Hypothalamus (tissue), 51 donors: Measurements from ENCODE around the gene OR6C65.
"Not testable (repeated sequence)": the region's sequence is repeated elsewhere in the genome, so short reads cannot be mapped to it uniquely, and the experiment has no call there.

Experiments
- DNase-seq, 51 donors: peaks; one replicate each; lab custom pipeline; 2025; lab: John Stamatoyannopoulos, UW

The OR6C65 gene

DNA sequence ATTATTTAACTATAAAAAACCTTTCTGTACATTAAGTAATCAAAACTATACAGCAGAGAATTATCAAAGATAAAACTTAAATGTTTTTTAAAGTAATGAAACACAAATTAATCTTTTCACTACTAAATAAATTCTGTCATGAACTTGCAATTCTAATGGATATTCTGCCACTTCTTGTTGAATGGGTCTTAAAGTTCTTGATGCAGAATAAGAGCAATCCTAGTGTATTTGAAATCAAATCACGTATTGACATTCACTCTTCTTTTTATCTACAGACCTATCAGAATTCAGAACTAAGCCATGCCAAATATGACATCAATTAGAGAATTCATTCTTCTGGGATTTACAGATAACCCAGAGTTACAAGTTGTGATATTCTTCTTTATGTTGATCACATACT lies at the start of gene OR6C65:
OR6C65 (plus strand) TSS at position 301 of the 400 bp plus-strand sequence; CDS start at position 301, 0 bp downstream.
- DNase-seq: no peak

DNA sequence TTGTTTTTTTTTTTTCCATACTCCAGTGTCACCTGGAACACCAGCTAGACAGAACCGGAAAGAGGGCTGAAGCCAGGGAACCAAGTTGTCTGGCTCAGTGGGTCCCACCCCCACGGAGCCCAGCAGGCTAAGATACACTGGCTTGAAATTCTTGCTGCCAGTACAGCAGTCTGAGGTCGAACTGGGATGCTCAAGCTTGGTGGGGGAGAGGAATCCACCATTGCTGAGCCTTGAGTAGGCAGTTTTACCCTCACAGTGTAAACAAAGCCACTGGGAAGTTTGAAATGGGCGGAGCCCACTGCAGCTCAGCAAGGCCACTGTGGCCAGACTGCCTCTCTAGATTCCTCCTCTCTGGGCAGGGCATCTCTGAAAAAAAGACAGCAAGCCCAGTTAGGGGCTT lies 45.0 kb upstream of the OR6C65 start:
- DNase-seq: not testable (repeated sequence)

DNA sequence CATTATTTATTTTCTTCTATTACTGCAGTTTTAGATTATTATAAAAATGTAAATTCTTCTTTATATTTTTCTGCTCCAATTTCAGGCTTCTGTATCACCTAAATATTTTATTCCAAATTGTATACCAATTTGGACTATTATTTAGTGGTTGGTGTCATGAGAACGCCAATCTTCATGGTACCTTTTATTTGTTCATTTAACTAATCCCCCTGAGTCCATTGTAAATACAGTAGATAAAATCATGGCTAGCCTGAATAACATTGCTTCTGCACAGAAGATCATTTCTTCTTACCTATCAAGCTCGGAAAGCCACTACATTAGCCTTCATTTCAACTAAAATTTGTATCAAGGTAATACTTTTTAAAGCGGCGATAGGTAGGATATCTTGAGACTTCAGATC lies 37.7 kb upstream of the OR6C65 start, which contains the start of gene OR6C75:
OR6C75 (plus strand) TSS at position 301 of the 400 bp plus-strand sequence. CDS start 2,136 bp downstream, outside the sequence.
- no peak for DNase-seq

DNA sequence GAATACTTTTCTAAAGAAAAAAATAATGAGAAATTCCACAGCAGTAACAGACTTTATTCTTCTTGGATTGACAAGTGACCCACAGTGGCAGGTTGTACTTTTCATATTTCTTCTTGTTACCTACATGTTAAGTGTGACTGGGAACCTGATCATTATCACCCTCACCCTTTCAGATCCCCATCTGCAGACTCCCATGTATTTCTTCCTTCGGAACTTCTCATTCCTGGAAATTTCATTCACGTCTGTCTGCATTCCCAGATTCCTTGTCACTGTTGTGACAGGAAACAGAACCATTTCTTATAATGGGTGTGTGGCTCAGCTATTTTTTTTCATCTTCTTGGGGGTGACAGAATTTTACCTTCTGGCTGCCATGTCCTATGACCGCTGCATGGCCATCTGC lies 35.2 kb upstream of the OR6C65 start:
- no peak for DNase-seq

DNA sequence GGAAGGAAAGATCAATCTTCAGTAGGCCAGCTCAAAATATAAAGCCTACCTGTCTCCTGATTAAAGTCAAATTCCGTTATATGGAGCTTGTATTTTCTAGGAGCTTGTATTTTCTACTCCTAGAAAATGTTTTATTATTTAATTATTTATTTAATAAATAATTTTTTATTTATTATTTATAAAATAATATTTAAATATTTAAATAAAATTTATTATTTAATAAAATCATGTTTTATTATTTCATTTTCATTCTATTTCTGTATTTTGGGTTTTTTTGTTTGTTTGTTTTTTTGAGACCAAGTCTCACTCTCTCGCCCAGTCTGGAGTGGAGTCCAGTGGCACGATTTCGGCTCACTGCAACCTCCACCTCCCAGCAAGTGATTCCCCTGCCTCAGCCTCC lies 27.8 kb upstream of the OR6C65 start:
- DNase-seq: no peak

DNA sequence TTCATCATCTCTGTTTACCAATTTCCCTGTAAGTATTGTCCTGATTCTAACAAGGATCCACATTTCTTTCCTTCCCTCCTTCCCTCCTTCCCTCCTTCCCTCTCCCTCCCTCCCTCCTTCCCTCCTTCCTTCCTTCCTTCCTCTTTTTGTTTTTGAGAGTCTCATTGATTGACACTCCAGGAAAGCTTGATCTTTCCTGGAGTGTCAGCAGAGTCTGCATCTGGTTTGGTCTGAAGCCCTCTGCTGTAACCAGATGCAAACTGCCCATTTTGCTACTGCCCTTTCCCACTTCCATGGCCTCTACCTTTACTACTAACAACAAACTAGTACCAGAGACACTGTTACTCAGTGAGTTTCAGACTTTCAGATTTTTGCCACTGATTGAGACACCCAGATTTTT lies 14.4 kb upstream of the OR6C65 start:
- no peak for DNase-seq

DNA sequence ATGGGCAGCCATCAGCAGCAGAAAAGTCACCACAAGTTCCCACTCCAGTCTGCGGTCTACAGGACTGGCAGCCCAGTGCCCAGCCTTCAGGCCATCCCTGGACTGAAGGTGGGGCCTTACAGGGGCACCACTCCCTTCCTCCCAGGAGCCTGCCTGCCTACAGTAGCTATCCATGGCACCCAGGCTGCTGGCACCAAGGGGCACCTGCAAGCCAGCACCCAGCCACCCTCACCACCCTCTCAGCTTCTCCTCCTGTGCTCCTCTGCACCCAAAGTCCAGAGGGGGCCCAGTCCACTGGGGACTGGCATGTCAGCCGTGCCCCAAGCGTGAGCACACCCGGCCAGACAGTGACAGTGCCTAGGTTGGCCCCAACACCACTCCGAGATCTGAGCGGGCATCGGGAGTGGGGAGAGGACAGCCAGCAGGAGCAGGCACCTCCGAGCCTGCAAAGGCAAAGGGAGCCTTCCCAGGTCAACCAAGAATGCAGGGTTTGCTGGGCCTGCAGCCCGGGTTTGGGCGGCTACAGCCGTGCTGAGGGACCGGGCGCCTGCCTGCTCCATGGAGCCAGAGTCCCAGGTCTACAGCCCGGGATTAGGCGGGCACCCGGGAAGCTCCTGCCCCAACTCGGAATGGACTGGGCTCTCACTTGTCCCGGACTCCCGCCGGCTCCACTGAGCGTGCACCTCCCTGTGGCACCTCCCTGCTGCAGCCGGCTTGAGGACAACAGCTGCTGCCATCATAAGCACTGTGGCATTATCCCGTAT lies 8.1 kb upstream of the OR6C65 start:
- no peak for DNase-seq

DNA sequence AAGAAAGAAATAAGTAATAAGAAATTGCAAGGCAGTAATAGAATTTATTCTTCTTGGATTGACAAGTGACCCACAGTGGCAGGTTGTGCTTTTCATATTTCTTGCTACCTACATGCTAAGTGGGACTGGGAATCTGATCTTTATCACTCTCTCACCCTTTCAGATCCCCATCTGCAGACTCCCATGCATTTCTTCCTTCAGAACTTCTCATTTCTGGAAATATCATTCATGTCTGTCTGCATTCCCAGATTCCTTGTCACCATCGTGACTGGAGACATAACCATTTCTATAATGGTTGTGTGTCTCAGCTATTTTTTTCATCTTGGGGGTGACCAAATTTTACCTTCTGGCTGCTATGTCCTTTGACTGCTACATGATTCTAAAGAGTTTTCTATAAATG lies 4.0 kb upstream of the OR6C65 start:
- no peak for DNase-seq

DNA sequence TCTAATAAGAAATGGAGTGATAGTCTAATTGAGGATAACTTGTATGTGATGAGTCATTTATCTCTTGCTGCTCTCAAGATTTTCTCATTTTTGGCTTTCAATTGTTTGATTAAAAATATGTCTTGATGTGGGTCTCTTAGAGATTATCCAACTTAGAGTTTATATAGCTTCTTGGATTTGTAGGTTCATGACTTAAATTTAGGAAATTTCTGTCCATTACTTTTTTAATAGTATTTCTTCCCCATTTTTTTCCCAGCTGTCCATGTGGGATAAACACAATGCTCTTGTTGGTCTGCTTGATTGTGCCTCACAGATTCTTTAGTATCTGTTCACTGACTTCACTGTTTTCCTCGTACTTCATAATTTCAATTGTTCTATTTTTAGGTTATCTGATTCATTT lies 7.5 kb downstream of the OR6C65 start:
- no peak for DNase-seq

DNA sequence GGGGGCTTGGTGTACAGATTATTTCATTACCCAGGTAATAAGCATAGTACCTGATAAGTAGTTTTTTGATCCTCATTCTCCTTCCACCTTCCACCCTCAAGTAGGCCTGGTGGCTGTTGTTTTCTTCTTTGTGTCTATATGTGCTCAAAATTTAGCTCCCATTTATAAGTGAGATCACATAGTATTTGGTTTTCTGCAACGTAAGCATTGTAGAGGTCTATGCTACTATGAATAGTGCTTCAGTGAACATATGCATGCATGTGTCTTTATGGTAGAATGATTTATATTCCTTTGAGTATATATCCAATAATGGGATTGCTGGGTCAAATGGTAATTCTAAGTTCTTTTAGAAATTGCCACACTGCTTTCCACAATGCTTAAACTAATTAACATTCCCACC lies 8.8 kb downstream of the OR6C65 start:
- not testable (repeated sequence) for DNase-seq

DNA sequence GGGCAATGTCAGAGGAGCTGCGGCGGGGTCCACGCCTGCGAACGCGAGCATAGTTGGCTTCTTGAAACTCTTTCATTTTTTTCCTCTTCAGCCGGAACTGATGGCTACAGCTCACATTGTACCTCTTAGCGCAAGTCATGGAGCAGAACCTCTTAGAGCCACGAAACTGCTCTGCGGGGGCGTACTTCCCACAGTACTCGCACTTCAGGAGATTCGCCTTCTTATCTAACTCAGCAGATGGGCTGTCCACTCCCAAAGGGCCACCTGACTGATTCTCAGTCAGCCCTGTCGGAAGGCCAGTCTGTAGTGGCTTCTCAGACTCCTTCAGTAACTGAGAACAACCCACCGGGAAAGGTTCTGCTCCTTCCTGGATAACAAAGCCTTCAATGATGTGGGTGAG lies 11.8 kb downstream of the OR6C65 start:
- not testable (repeated sequence) for DNase-seq

DNA sequence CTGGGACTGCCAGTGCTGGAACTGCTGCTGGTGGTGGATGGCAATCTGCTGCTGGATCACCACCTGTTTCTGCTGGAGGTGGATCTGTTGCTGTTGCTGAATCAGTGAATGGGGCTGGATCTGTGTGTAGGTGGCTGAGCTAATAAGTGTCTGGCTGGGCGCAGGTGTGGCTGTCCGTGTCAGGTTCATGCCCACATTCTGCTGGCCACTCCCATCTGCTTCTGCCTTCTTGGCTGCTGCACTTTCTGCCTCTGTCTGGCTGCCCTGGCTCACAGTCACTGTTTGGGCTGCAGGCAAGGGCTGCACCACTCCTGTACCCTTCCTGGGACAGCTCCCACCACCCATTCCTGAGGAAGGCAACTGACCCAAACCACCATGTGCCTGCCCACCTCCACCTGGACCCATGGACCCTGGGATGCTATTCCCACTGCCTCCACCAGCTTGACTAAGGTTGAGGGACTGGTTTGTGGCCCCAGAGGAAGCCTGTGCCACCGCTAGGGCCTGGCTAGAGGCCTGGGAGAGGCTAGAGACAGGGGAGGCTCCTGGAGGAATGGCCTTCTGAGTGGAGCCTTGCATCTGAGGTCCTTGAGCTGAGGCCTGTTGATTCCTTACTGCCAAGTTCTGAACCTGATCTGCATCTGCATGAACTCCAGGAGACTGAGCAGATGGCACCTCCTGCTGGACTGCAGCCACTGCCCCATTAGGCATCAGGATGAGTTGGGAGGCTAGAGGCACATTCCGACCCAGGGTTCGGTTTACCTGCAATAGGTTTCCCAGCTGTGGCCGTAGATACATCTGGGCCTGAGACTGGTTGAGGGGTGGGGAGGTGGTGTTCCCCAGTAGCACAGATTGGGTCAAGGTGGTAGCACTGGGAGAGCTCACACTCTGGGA lies 13.4 kb downstream of the OR6C65 start:
- DNase-seq: not testable (repeated sequence)

DNA sequence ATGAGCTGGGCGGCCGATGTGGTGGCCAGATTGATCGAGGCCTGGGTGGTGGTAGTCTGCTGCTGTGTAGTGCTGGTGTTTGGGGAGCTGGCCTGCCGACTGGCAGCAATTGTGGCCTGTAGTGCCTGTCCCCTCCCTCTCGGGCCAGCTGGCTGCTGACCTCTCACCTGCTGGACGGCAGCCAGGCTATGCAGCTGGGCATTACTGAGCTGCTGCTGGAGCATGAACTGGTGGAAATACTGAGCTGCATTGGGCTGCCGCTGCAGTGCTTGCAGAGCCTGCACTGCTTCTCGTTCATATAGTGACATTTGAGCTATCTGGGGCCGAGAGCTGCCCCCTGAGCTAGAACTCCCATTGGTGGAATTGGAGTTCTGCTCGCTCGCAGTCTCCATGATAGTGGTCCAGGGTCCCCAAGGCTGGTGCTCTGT lies 14.1 kb downstream of the OR6C65 start:
- not testable (repeated sequence) for DNase-seq

DNA sequence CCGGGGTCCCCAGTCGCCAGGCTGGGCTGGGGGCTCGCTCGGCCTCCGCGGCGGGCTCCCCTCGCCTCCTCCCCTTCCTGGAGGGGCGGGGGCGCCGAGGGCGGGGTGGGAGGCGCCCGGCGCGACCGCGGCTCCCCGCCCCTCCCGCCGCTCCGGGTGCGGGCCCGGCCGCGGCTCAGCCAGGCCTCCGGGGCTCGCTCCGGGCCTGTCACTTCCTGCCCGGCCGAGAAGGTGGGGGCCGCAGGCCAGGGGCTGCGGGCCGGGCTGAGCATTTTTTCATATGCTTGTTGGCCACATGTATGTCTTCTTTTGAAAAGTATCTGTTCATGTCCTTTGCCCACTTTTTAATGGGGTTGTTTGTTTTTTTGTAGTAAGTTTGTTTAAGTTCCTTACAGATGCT lies 14.6 kb downstream of the OR6C65 start:
- DNase-seq: not testable (repeated sequence)

DNA sequence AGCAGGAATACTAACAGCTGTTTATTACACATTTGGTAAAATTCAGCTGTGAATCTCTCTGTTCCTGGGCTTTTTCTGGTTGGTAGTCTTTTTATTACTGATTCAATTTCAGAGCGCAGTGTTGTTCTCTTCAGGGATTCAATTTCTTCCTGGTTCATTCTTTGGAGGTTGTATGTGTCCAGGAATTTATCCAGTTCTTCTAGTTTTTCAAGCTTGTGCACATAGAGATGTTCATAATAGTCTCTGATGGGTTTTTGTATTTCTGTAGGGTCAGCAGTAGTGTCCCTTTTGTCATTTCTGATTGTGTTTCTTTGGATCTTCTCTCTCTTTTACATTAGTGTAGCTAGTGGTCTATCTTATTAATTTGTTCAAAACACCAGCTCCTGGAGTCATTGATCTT lies 16.6 kb downstream of the OR6C65 start:
- DNase-seq: no peak

DNA sequence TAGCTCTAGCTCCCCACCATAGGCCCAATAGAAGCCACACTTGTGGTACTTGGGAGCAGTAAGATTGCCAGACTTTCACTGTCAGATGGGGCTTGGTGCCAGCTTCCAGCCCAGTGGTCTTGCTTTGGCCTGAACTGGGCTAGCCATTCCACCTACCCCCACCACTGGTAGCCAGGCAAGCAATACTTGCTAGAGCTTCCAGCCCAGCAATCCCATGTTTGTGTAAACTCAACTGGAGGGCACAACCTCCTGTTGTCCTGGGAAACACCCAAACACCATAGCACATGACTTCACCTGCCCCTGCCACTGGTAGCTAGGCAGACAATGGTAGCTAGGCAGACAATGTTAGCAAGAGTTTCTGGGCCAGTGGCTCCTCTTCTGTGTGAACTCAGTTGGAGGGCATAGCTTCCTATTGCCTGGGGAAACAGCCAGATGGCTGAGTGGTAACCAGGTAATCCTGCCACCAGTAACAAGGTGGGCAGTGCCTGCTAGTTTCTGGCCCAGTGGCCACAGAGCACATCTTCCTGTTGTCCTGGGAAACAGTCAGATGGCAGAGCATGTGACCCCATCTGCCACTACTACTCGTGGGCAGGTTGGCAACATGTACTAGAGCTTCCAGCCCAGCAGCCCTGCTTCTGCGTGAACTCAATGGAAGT lies 20.1 kb downstream of the OR6C65 start:
- DNase-seq: no peak

DNA sequence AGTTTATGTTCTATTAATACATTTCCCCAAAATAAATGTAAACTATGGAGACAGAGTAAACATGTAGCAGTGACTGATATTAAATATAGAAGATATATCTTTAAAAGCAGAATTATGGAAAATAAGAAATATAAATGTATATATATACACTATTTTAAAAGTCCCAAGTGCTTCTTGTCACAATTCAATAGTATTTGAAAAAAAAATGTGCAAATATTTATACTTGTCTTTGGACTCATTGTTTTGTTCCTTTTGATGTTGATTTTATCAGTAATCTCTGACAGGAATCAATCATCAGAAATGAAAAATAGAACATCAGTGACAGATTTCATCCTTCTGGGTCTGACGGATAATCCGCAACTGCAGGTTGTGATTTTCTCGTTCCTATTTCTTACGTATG lies 25.6 kb downstream of the OR6C65 start, which contains the start of gene OR6C76:
OR6C76 (plus strand) TSS at position 301 of the 400 bp plus-strand sequence; CDS start at position 301, 0 bp downstream.
- no peak for DNase-seq

DNA sequence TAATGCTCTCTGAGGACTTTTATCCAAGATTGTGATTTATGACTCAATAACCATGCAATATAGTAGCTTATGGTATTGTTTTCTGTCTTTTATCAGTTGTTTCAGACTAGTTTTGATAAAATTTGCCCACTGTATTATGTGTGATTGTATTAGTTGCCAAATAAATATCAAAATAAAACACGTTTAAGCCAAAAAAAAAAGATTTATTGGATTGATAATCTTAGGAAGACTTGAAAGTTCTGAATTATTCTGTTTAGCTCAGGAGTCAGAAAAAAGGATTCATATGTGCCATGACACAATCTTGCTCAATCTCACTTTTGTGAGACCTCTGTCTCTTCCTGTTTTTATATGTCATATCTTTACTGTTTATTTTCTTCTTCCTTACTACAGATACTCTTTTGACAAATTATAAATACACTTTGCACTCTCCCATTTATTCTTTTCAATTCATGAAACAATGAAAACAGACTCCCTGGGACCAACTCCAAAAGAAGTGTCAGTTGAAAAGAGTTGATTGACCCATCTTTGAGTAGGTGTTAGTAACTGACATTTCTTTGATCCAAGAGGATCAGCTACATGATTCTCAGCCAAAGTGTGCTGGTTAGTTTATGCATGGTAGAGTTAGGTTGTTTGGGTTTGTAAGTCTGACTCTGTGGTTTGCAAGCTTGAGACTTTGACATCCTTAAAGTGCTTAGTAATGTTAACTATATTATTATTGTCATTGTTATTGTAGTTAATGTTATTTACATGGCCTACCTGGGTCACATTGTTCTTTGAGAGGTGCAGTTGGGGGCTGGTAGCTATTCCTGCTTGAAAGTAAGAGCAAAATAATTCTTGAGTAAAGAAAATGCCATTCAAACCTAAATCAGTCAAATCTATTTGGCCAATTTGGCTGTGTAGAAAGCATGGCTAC lies 28.3 kb downstream of the OR6C65 start:
- DNase-seq: no peak

DNA sequence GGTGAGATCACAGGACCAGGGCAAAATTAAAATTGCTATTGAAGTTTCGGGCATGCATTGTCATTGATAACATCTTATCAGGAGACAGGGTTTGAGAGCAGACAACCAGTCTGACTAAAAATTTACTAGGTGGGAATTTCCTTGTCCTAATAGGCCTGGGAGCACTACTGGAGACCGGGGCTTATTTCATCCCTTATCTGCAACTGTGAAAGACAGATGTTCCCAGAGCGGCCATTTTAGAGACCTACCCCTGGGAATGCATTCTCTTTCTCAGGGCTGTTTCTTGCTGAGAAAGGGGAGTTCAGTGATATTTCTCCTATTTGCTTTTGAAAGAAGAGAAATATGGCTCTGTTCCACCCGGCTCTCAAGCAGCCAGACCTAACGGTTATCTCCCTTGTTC lies 40.9 kb downstream of the OR6C65 start:
- not testable (repeated sequence) for DNase-seq

DNA sequence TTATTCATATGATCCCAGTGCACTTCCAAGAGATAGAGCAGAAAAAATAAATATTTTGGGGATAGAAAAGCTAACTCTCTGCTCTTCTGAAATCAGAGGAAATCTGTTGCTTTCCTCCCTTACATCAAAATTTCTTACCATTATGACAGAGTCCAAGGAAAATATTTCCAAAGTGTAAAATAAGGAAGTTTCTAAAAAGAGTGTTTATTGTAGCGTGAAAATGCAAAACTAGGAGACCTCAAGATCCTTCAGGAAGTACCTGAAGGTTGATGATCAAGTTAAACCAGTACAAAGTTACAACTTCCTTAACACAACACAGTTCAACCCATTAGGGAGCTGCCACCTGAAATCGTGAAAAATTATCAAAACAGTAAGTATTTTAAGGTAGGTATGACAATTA lies 43.4 kb downstream of the OR6C65 start, which contains the start of gene OR6C2:
OR6C2 (plus strand) TSS at position 301 of the 400 bp plus-strand sequence. CDS start 8,138 bp downstream, outside the sequence.
- DNase-seq: no peak
